Brain microvascular endothelial cell (primary cell): ENCODE measurements around the gene THRAP3.

Source experiments
- DNase-seq: peaks from one replicate; pipeline ENCODE4 v3.0.0-alpha.2; 2020
- H3K27ac ChIP-seq: fragments of 250-450 bp; sonication (Bioruptor Pico); 2 replicates; pipeline ENCODE4 v1.5.1; 2020; ENCODE audit warnings: mild to moderate bottlenecking, moderate library complexity
- H3K27me3 ChIP-seq: fragments of 250-450 bp; sonication (Bioruptor Pico); replicated peaks from 2 replicates; pipeline ENCODE4 v1.5.1; 2020; ENCODE audit warnings: mild to moderate bottlenecking
- H3K36me3 ChIP-seq: fragments of 250-450 bp; sonication (Bioruptor Pico); replicated peaks from 2 replicates; pipeline ENCODE4 v1.5.1; 2020; ENCODE audit warnings: mild to moderate bottlenecking
- H3K4me3 ChIP-seq: 2 replicates; pipeline ENCODE4 v1.5.1; 2011; ENCODE audit warnings: low read depth, mild to moderate bottlenecking, control low read depth, low read length, moderate library complexity
- in situ Hi-C: cut with HindIII; loops from 2 replicates; pipeline ENCODE4 v1.10.0; 2017; ENCODE audit warnings: low sequenced_read_pairs, low pct_ligation_motif_present
- TF ChIP-seq, protein P1 (sequence below): IDR thresholded peaks from 2 replicates; pipeline ENCODE4 v1.5.1; 2011; ENCODE audit warnings: low read depth, mild to moderate bottlenecking, moderate library complexity, low read length, control low read depth, inconsistent platforms; ENCODE audit errors: missing control alignments

THRAP3 gene

DNA sequence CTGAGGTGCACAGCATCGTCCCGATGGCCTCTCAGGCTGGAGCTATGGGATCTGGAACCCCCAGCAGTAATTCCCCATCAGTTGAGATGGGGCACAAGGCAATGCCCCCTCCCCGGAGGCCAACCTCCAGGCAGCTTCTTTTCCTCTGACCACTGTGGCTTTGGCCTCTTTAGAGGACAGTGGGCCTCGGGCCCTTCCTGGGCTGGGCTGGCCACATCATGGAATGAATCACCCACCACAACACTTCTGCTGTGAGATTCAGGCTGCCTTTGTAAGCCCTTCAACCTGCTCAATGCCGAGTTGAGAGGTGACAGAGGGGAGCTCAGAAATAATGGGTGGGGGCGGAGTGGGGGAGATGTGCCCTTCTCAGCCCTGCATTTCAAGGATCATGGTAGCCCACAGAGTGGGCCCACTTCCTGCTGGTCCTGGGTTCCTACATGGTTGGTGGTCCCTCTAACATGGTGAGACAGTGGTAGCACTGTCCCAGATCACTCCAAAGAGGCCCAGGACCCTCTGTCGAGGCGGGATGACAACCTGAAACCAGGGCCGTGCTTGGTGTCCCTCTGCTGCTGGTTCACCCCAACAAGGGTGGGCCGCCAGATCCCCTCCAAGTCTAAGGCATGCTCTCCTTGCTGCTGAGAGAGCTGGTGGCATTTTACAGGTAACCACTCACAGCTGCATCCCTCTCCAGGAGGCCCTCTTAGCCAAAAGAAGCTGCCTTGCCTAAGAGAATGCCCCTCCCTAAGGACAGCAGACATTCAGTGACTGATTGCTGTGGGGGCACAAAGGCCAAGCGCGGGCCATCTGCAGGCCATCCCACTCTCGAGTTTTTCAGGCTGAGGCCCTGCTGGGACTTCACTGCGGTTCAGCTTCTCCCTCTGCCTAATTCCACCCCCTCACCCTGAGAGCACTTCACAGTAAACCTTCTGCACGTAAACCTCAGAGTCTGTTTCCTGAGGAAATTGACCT, 129.0 kb downstream of the THRAP3 start:
- TF ChIP-seq, protein P1, sequence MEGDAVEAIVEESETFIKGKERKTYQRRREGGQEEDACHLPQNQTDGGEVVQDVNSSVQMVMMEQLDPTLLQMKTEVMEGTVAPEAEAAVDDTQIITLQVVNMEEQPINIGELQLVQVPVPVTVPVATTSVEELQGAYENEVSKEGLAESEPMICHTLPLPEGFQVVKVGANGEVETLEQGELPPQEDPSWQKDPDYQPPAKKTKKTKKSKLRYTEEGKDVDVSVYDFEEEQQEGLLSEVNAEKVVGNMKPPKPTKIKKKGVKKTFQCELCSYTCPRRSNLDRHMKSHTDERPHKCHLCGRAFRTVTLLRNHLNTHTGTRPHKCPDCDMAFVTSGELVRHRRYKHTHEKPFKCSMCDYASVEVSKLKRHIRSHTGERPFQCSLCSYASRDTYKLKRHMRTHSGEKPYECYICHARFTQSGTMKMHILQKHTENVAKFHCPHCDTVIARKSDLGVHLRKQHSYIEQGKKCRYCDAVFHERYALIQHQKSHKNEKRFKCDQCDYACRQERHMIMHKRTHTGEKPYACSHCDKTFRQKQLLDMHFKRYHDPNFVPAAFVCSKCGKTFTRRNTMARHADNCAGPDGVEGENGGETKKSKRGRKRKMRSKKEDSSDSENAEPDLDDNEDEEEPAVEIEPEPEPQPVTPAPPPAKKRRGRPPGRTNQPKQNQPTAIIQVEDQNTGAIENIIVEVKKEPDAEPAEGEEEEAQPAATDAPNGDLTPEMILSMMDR, result no peak
- peak; percentile 68 for DNase-seq
- Histone ChIP-seq H3K27ac (peak overlapping the region; percentile 91), H3K27me3 (no peaks in the 10 kb centered on the region), H3K36me3 (peaks cover 67% of the 10 kb centered on the region), H3K4me3 (no peak overlapping the region)
- in situ Hi-C loops, result no loop called here

DNA sequence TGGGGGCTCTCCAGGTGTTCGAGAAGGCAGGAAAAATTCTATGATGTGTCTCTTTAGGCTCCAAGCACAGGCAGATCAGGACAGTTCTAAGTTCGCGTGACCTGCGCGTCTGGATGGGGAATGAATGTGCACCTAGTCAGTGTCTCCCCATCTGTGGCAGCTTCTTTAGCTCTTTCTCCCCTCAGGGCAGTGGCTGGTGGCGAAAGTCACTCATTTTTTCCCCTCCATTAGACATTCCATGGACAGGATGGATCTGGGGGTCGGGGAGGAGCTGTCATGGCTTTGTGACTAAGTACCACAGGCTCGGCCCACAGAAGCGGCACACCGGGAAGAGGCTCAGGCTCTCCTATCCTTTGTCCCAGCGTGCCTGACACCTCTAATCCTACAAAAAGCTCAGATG, 130.2 kb downstream of the THRAP3 start:
- Histone ChIP-seq H3K27me3 (no peaks in the 10 kb centered on the region), H3K27ac (no peak overlapping the region), H3K36me3 (peaks cover 67% of the 10 kb centered on the region), H3K4me3 (no peak overlapping the region)
- TF ChIP-seq, protein P1, result no peak
- no peak for DNase-seq
- in situ Hi-C loops, result no loop called here
